Tibial artery (tissue), 4 donors: Measurements from ENCODE around the gene PCDHA7.

Experiments used
- DNase-seq, 2 donors: peaks; one replicate each; pipeline ENCODE4 v3.0.0-alpha.2; 2019
- H3K27ac ChIP-seq, 2 donors: fragments of 200-600 bp; sonication (generic) in 1 of 2; 1 replicate in 1 of 2; 2 replicates in 1 of 2; pipeline ENCODE4 v1.5.1; 2018 to 2019; ENCODE audit warnings: mild to moderate bottlenecking in 1 of 2
- H3K27me3 ChIP-seq, 2 donors: fragments of 200-600 bp; sonication (generic) in 1 of 2; one replicate each; pipeline versions ENCODE4 v1.5.1 to v1.6.0; 2016 to 2019
- H3K36me3 ChIP-seq, 3 donors: fragments of 200-600 bp; sonication (generic) in 2 of 3; one replicate each; pipeline ENCODE4 v1.5.1; 2016 to 2019; ENCODE audit warnings: mild to moderate bottlenecking in 2 of 3
- H3K4me1 ChIP-seq, 4 donors: fragments of 200-600 bp; sonication (generic) in 2 of 4; 1 replicate in 3 of 4; 2 replicates in 1 of 4; pipeline ENCODE4 v1.5.1; 2016 to 2019
- H3K4me3 ChIP-seq, 2 donors: fragments of 200-600 bp; sonication (generic) in 1 of 2; 1 replicate in 1 of 2; 2 replicates in 1 of 2; pipeline ENCODE4 v1.5.1; 2018 to 2019; ENCODE audit warnings: mild to moderate bottlenecking in 2 of 2
- H3K9me3 ChIP-seq, 3 donors: fragments of 200-600 bp; sonication (generic) in 1 of 3; one replicate each; pipeline ENCODE4 v1.5.1; 2016 to 2019
- CTCF ChIP-seq, 2 experiments: fragments of 200-600 bp in 1 of 2; fragments of 450-650 bp in 1 of 2; IDR thresholded peaks; one replicate each; pipeline ENCODE4 v1.5.1; 2017 to 2019; ENCODE audit warnings: antibody characterized with exemption in 2 of 2, mild to moderate bottlenecking in 1 of 2, moderate library complexity in 1 of 2
- intact Hi-C: fragments of 100-400 bp; cut with DNase I; formaldehyde crosslinking; loops from one replicate; pipeline ENCODE4 v1.15.0; 2023; ENCODE audit warnings: low total_unique reads

The PCDHA7 gene

GRCh38 chr5:140877262-140877581, 43.2 kb downstream of the PCDHA7 start:
- Histone ChIP-seq H3K9me3 (peaks cover 0 to 63% (median 48%) of the 10 kb centered on the region in 3 donors), H3K27ac (no peak overlapping the region), H3K27me3 (peaks cover 0 to 5% of the 10 kb centered on the region in 2 donors), H3K36me3 (peaks cover 0 to 4% (median 0%) of the 10 kb centered on the region in 3 donors), H3K4me3 (no peak overlapping the region), H3K4me1 (no peaks in the 10 kb centered on the region)
- DNase-seq, result peak in 1 of 2 donors; percentile 64
- intact Hi-C loops, result no loop called here
- no peak for TF ChIP-seq CTCF (IDR thresholded peaks at IDR 0.05)

GRCh38 chr5:140881889-140882590, 48.0 kb downstream of the PCDHA7 start, which contains the start of gene PCDHA13:
Gene PCDHA13 (plus strand): TSS chr5:140882124. CDS start chr5:140882269, 145 bp downstream.
- intact Hi-C loops, result no loop called here
- no peaks in the 10 kb centered on the region for H3K4me1 ChIP-seq
- H3K36me3 ChIP-seq, result no peaks in the 10 kb centered on the region
- H3K27me3 ChIP-seq, result peaks cover 0 to 6% of the 10 kb centered on the region in 2 donors
- no peak within 1 kb of the TSS for H3K27ac ChIP-seq
- DNase-seq, result no peak
- TF ChIP-seq CTCF (IDR thresholded peaks at IDR 0.05), result no peak
- H3K9me3 ChIP-seq, result peaks cover 0 to 56% (median 55%) of the 10 kb centered on the region in 3 donors
- H3K4me3 ChIP-seq, result no peak within 1 kb of the TSS

GRCh38 chr5:140882591-140882899, 48.5 kb downstream of the PCDHA7 start:
- intact Hi-C loops, result no loop called here
- Histone ChIP-seq H3K4me3 (no peak overlapping the region), H3K27ac (no peak overlapping the region)

GRCh38 chr5:140883373-140883772, 49.3 kb downstream of the PCDHA7 start:
- intact Hi-C loops, result no loop called here
- no peak for DNase-seq
- no peak overlapping the region for H3K4me3 ChIP-seq

More at GRCh38 chr5:140882591-140882899, 48.5 kb downstream of the PCDHA7 start:
- no peak for TF ChIP-seq CTCF (IDR thresholded peaks at IDR 0.05)
- Histone ChIP-seq H3K9me3 (peaks cover 0 to 52% (median 51%) of the 10 kb centered on the region in 3 donors), H3K36me3 (no peaks in the 10 kb centered on the region), H3K4me1 (no peaks in the 10 kb centered on the region), H3K27me3 (peaks cover 0 to 6% of the 10 kb centered on the region in 2 donors)
- no peak for DNase-seq

GRCh38 chr5:140883927-140884697, 50.0 kb downstream of the PCDHA7 start:
- intact Hi-C loops, result no loop called here
- DNase-seq, result no peak
- no peak overlapping the region for H3K4me3 ChIP-seq

More at GRCh38 chr5:140883373-140883772, 49.3 kb downstream of the PCDHA7 start:
- no peak for TF ChIP-seq CTCF (IDR thresholded peaks at IDR 0.05)
- Histone ChIP-seq H3K27ac (no peak overlapping the region), H3K4me1 (no peaks in the 10 kb centered on the region), H3K9me3 (peaks cover 0 to 54% (median 43%) of the 10 kb centered on the region in 3 donors), H3K36me3 (no peaks in the 10 kb centered on the region), H3K27me3 (peaks cover 0 to 6% of the 10 kb centered on the region in 2 donors)

More at GRCh38 chr5:140883927-140884697, 50.0 kb downstream of the PCDHA7 start:
- Histone ChIP-seq H3K27ac (no peak overlapping the region), H3K36me3 (no peaks in the 10 kb centered on the region), H3K9me3 (peaks cover 0 to 57% (median 38%) of the 10 kb centered on the region in 3 donors), H3K4me1 (no peaks in the 10 kb centered on the region), H3K27me3 (peaks cover 0 to 6% of the 10 kb centered on the region in 2 donors)
- TF ChIP-seq CTCF (IDR thresholded peaks at IDR 0.05), result no peak
